Heart left ventricle (tissue), 13 donors: ENCODE data around the gene C8B.

Source experiments
- CTCF ChIP-seq, 12 donors: fragments of 200-600 bp; sonication (generic) in 4 of 12; IDR thresholded peaks; one replicate each; pipeline versions ENCODE4 v1.5.0 to v1.8.0; 2018 to 2022; ENCODE audit warnings: antibody characterized with exemption in 12 of 12, mild to moderate bottlenecking in 5 of 12
- POLR2A ChIP-seq, 2 donors: fragments of 450-650 bp; IDR thresholded peaks; one replicate each; pipeline ENCODE4 v1.6.1; 2017; ENCODE audit warnings: antibody characterized with exemption in 2 of 2, mild to moderate bottlenecking in 2 of 2, moderate library complexity in 2 of 2
- donor health status: ischemic (EF 13 %, LVEDD 7.1; RV severe dilation, severe dysfunction).
- donor health status: DM: no; HTN: yes; CAD: no.
- donor health status: DM: no; HTN: no; CAD: no.
- donor health status: ischemic (EF 25% LVEDD 6.9; RV normal size, moderate dysfunction).
- donor health status: ischemic (EF 25% LVEDD 5.7; RV mildly dilated, moderate dysfunction).
- donor health status: ischemic (EF 35%, LVEDD 5.7; RV mildly dilated, moderate dysfunction).
- donor health status: nonischemic (EF 11% LVEDD 7.7; RV severe dilation, severe dysfunction).
- donor health status: DM: yes; HTN: yes; CAD: no.
- donor health status: PGD.
- donor health status: ischemic (EF 29% LVEDD 5.4; RV normal size, mild dysfunction).
- donor health status: nonischemic (EF 23%, LVEDD 6.1; RV moderate dilation, normal function).

GRCh38 chr1:56954664-56955063 is 11.2 kb downstream of the C8B start:
- TF ChIP-seq CTCF (IDR thresholded peaks at IDR 0.05): no peak
- no peak for TF ChIP-seq POLR2A (IDR thresholded peaks at IDR 0.05)
